Measurements from ENCODE around the gene NLE1.
"Not testable (repeated sequence)": the region's sequence is repeated elsewhere in the genome, so short reads cannot be mapped to it uniquely, and the experiment has no call there.

Gene NLE1

DNA sequence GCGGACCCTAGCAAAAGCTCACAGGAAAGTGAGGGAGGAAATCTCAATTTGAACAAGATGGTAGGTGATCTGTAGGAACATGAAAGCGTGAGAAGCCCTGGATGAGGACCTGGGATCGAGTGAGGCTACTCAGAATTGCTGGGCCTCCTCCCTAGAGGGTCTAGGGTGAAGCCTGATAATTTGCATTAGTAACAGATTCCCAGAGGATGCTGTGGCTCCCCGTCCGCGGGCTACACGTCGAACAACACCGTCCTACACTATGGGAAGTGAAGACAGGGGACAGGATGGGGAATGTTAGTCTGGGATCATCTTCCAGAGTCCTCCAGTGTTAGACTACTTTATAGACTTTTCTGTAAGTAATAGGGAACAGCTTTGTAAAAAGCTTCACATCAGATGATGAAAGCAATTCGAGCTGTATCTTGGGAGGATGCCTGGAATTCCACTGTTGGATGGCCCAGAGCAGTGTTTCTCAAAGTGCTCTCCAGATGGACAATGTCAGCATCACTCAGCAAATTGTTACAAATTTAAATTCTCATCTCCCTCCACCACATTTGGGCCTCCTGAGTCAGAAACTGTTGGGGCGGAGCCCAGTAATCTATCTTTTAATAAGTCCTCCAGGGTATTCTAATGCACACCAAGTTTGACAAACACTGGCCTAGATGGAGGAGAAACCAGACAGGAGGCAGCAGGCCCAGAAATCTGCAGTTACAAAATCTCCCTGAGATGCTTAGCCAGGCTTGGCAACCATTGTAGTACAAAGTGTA, 14.2 kb downstream of the NLE1 start:
- DNase-seq = no peak

DNA sequence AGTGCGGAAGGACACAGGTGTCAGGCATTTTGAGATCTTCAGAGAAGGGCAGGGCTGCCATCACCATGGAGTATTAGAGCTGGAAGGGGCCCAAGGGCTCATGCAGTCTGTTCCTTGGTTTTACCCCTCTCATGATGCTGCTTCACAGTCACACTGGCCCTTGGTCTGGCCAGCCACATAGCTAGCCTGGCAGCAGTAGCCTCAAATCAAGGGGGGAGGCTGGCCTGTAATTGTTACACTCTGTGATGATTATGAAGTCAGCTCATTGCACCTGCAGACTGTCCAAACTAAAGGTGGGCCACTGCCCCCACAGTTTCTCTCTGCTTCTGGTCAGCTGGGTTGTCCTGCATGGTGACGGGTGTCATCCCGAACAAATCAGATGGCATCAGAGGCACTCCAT, 20.8 kb downstream of the NLE1 start, which contains the start of gene FNDC8:
Gene FNDC8 (plus strand): TSS at position 301 of the 400 bp plus-strand sequence. CDS start 79 bp downstream, at position 380.
- no peak for DNase-seq

DNA sequence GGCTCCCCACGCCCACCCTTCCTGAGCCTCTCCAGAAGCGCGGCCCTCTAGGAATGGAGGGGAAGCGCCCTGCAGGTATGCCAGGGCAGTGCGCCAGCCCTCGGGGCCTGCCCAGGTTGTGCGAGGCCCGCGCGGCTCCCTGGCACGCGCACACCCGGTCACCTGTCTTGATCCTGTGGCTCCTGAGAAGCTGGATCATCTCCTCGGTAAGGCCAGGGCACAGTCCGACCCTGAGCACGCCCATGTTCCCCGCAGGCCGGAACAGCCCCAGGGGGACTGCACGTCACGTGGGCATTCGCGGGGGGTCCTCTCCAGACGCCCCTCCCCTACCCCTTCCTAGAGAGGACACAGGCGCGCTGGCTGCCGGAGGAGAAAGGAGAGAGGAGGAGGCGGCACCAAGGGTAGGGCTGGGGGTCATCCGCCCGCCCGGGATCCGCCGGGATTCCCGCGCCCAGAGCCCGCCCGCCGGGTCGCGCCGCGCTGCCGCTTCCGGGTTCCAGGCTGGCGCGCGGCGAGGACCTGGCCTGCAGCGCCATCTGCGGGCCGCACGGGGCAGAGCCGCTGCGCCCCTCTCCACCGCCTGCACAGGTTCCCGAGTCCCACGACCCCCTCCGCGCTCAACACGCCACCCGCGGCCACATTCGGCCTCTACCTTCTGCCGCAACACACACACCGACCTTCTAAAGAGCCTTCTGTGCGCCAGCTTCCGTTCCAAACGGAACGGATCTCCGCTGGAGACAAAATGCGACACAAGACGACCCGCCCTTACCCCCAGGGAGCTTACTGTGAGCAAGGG, 22.5 kb downstream of the NLE1 start, which contains the start of gene RAD51D:
Gene RAD51D (minus strand): TSS at position 491 of the 796 bp plus-strand sequence. CDS start 247 bp downstream, at position 244.
- DNase-seq = peak; percentile 78 to 85

DNA sequence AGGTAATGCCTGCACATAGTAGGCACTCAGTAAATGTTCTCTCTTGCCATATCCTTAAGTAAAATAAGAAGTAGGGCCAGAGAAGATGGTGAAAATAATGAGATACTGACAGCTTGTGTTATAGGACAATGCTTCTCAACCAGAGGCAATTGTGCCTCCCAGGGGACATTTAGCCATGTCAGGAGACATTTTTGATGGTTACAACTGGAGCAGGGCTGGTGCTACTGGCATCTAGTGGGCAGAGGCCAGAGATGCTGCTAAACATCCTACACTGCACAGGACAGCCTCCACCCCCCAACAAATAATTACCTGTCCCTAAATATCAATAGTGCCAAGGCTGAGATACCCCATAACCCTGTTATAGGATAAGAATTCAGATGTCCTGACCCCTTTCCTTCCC, 24.1 kb downstream of the NLE1 start:
- DNase-seq = peak in 1 of 2 donors; percentile 36

DNA sequence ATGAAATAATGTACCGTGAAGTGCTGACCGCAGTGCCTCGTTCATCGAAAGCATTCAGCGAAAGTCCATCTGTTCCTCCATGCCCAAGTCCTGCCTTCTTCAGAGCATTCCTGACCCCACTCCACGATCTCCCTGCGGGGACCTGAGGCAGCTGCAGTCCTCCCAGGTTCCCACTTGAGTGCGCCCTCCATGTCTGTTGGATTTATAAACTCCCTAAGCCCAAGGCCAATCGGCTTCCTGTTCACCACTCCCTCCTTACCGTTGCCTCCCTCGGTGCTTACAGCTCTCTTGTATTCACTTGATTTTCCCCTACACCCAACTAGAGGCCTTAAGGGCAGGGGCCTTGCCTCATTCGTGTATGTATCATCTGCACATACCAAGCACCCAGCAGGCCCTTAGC, 25.3 kb downstream of the NLE1 start:
- no peak for DNase-seq

DNA sequence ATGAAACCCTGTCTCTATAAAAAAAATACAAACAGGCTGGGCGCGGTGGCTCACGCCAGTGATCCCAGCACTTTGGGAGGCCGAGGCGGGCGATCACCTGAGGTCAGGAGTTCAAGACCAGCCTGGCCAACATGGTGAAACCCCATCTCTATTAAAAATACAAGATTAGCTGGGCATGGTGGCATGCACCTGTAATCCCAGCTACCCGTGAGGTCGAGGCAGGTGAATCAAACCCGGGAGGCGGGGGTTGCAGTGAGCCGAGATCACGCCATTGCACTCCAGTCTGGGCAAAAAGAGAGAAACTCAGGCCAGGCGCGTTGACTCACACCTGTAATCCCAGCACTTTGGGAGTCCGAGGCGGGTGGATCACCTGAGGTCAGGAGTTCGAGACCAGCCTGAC, 31.3 kb downstream of the NLE1 start:
- not testable (repeated sequence) for DNase-seq

DNA sequence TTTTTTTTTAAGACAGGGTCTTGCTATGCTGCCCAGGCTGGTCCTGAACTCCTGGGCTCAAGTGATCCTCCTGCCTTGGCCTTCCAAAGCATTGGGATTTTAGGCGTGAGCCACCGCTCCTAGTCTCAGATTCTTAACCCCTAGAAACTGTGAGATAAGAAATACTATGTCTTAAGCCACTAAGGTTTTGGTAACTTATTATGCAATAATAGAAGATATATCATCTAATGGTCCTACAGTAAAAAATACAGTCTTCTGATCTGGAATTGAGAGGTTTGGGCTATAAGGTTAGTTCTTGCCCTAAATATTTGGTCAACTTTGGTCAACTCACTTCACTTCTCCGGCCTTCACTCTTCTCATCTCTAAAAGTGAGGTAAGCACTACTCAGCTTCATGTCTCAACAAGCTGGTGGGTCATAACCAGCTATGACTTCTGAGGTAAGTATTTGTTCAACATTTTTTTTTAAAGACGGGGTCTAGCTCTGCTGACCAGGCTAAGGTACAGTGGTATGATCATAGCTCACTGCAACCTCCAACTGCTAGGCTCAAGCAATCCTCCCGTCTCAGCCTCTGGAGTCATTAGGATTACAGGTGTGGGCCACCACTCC, 37.2 kb downstream of the NLE1 start:
- no peak for DNase-seq

DNA sequence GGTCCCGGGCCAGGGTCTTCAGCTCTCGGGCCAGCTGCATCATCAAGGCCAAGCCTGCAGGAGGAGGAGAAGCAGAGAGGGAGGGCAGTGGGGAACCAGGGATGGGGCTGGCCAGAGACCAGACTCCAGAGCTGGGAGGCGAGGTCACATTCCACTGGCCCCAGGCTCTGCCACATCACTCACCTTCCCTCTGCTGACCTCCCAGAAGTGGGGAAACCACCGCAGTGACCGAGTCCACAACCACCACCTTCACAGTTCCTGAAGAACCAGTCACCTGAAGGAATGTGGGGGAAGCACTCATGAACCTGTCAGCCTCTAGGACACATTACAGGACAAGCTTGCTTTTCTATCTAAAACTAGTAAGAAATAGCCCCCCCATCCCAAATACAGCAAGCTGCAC, 38.8 kb downstream of the NLE1 start:
- no peak for DNase-seq

DNA sequence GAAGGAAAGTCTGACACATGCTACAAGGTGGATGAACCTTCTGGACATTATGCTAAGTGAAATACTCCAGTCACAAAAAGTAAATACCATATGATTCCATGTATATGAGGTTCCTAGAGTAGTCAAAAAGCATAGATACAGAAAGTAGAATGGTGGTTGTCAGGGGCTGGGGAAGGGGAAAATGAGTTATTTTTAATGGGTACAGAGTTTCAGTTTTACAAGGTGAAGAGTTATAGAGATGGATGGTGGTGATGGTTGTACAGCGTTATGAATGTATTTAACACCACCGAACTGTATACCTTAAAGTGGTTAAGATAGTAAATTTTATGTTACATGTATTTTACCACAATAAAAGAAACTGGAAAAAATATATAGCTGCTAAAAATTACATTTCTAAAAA, 40.4 kb downstream of the NLE1 start:
- no peak for DNase-seq

DNA sequence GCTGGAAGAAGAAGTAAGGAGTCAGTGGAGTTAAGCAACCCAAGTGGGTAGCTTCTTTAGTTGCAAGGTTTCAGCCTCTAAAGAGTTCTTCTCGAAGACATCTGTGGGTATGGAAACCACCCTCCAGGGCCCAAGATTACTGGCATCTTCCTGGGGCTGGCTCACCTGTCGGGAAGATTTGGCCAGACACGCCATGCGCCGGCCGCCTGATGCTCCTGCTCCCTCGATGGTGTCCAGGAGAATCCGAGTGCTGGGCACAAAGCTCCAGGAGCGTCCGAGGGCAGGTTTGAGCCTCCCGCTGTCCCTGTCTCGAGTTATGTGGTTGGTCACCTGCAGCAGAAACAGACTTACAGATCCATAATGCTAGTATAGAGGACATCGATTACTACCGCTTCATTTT, 41.1 kb downstream of the NLE1 start:
- no peak for DNase-seq

DNA sequence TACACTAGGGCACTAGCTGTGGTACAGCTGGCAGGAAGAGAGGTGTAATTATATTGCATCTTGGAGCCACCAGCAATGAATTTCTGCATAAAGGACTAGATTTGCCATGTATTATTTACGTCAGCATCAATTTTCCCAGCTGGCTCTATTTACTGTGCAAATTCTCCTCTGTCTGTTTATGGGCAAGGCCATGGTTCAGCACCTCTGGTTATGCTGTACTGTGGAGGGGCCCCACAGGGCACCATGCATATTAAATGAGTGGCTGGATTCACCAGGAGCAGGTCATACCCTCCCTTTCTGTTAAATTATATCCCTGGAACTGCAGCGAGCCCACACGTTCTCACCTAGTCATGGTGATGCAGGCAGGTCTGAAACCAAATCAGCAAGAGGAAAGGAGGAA, 42.2 kb downstream of the NLE1 start:
- DNase-seq = no peak

DNA sequence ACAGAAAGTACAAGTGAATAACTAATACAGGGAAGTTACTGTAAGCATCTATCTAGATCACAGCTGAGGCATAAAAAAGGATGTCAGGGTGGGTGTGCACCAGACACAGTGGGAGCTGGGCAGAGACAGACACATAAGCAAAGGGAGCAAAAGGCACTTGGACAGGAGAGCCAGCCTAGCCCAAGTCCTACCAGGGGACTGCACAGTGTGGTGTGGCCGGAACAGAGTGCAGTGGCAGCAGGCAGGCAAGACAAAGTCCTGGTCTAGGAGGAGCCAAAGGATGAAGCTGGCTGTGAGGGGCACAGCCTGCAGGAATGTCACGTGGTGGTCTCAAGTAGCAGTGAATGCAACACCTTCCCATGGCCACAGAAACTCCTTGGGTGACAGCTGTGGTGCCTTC, 44.3 kb downstream of the NLE1 start:
- DNase-seq = no peak

DNA sequence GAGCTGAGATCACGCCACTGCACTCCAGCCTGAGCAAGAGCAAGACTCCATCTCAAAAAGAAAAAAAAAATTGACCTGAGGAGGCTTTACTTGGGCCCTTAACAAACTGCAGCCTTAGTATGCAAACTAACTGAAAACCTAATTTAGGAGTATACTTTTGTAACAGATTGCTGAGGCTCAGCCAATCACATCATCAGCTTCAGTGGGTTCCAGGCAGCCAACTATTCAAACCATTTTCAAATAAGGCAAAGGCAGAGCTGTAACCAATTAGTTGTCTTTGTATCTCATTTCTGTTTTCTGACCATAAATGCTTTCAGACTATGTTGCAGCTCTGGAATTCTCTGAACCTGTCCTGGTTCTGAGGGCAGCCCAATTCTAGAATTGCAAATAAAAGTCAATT, 46.4 kb downstream of the NLE1 start:
- DNase-seq = no peak

DNA sequence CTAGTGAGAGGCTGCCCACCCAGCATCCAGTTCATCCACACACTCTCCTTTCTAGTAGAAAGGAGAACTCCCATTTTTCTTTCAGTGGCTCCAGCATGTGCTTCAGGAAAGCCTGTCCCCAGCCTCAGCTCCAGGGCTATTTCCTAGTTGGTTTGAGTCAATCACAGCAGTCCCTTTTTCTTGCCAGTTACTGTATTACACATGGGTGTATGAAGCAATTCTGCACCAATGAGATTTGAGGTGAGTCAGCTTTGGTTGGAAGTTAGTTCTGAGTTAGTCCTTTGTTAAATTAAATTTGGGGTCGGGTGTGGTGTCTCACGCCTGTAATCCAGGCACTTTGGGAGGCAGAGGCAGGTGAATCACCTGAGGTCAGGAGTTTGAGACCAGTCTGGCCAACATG, 47.2 kb downstream of the NLE1 start:
- DNase-seq = no peak

DNA sequence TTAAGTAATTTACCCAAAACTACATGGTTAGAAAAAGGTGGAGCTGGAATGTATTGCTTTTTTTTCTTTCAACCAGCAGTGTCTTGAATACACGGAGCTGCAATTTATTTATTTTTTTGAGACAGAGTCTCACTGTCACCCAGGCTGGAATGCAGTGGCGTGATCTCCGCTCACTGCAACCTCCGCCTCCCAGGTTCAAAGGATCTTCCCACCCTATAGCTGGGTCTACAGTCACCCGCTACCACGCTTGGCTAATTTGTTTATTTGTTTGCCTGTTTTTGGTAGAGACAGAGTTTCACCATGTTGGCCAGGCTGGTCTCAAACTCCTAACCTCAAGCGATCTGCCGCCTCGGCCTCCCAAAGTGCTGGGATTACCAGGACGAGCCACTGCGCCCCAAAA, 51.4 kb downstream of the NLE1 start:
- DNase-seq = not testable (repeated sequence)

DNA sequence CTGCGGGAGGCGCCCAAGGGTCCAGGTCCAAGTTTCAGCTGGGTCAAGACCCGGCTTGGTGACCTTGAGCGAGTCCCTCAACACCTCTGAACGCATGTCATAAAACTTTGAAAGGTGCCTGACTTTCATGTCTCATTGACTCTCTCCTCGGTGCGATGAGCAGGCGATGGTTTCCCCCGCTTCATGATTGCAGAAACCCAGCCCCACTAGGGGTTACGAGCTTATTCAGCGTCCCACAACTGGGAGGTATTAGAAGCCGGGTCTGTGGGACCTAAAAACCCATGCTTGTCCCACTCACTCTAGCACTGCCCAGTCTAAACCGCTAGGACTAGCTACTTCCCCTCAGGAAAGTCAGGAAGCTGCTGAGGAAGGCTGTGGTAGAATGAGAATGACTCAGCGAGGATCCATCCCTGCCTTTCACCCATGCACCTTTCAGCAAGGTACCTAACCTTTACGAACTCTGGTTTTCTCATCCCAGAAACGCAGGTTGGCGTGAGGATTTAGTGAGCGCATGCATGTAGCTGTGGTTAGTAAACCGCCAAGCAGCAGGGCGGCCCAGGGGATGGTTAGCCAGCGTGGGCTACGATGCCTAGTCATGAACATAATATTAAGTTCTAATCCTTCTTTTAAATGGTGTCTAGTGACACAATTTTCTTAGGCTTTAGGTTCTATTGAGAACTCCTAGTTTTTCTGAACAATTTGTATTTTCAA, 52.4 kb downstream of the NLE1 start:
- peak; percentile 56 to 58 for DNase-seq

DNA sequence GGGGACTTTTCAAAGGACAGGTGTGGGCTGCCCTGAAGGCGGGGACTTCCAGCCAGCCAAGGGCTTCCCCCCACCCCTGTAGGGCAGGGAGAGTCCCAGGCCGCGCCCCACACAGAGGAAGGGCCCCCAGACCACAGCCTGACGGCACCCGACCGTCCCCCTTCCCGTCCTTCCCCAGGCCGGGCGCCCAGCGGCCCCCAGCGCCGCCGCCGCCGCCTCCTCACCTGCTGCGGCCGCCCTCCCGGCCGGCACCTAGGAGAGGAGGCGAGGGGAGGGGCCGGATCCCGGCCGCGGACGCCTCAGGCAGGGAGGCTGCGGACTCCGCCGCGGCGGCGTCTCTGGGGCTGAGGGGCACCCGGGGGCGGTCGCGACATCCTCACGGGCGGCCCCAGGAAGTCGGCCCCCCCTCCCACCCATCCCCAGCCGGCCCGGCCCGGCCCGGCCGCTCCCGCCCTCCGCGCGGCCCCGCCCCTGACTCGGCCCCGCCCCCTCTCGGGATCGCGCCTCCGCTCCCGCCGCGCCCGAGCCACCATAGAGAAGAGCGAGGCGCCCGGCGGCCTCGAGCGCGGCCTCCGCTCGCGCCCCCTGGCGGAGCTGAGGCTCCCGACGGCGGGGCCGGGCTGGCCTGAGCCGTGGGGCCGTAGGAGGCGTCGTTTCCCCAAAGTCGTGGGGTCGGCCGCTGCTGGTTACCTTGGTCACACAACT, 53.1 kb downstream of the NLE1 start:
- DNase-seq = peak; percentile 89 to 92

DNA sequence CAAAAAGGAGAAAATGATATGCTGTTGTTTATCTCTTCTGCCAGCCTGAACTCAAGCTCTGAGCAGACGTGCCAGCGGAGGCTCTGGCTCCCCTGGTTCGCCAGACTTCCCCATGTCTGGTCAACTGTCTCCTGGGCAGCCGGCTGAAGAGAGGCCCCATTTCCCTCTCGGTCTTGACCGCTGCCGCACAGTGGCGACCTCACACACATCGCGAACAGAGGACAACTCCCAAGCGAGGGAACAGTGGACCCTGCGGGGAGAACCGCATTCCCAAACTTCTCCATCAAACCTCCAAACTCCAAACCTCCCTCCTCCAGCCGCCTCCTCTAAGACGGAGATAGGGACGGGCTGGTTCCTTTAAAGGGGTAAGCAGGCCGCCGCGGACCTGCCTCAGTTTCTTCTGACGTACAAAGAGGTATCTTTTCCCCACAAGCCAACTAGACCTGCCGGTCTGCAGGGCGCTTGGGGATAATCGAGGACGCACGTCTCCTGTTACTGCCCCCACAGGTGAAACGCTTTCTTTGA, 53.7 kb downstream of the NLE1 start:
- DNase-seq = no peak

DNA sequence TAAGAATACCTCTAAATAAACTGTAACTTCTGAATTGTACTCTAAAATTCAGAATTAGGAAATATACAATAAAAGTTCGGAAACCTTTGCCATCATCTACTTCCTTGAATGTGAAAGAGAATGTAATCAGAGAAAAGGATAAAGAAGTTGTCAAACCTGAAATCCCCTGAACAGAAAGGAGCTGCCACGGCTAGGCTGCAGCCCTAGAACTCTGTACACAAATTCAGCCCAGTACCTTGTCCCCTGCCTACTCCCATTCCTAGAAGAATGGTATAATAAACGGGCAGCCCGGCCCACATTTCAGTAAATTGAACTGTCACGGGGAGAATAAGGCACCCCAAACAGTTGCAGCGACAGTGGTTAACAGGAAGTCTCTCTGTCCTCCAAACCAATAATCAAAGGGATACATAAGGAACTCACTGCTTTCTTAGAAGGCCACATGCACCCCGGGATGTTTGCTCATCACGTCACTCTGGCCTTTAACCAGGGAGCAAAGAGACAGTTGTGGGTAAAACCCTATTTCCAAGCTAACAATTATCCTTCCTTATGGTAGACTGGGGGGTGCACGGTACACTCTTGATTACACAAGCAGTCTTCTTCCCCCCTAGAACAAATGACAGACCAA, 54.3 kb downstream of the NLE1 start:
- DNase-seq = peak; percentile 24 to 25

DNA sequence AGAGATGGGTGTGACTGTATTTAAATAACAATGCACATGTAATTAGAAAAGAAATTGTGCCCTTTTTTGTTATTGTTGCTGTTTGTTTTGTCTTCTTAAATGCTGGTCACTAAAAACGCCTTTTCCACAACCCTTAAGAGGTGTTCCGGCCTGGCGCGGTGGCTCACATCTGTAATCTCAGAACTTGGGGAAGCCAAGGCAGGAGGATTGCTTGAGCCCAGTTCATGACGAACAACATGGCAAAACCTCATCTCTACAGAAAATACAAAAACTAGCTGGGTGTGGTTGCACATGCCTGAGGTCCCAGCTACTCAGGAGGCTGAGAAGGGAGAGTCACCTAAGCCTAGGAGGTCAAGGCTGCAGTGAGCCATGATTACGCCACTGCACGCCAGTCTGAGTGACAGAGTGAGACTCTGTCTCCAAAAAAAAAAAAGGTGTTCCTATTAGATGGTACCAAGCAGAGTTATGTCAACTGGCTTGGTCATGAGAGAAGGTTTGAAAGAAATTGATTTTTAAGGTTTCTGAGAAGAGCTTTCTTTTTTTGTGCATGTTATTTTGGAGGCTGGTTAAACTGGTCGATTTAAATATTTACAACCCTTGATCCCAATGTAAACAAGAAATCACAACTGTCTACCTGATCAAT, 55.1 kb downstream of the NLE1 start:
- DNase-seq = no peak

DNA sequence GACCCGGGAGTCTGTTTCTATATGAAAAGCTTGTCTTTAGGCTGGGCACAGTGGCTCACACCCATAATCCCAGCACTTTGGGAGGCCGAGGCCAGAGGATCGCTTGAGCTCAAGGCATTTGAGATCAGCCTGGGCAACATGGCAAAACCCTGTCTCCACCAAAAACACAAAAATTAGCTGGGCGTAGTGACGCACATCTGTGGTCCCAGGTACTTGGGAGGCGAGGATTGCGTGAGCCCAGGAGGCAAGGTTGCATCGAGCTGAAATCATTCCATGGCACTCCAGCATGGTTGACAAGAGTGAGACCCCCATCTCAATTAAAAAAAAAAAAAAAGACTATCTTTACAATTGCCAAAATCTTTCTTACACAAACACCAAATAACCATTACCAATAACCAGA, 55.9 kb downstream of the NLE1 start:
- DNase-seq = no peak
